GM23248 (cell line): ENCODE results near the gene ANTXR2.

ENCODE experiments used
- EZH2 ChIP-seq: fragments of 200-600 bp; sonication (generic); IDR thresholded peaks from 2 replicates; pipeline ENCODE4 v1.6.1; 2018; ENCODE audit warnings: antibody characterized with exemption, mild to moderate bottlenecking; ENCODE audit not compliant: insufficient read depth, poor library complexity, severe bottlenecking
- EZH2phosphoT487 ChIP-seq: fragments of 200-600 bp; sonication (generic); IDR thresholded peaks from 2 replicates; pipeline ENCODE4 v1.6.1; 2018; ENCODE audit warnings: antibody characterized with exemption, moderate library complexity, mild to moderate bottlenecking, low read depth; ENCODE audit not compliant: insufficient read depth

- TF ChIP-seq EZH2 (no peak), EZH2phosphoT487 (no peak)
Observed at GRCh38 chr4:79907001-79907400, 166.0 kb downstream of the ANTXR2 start.
